ENCODE results near the gene PCDHGC3.

DNA sequence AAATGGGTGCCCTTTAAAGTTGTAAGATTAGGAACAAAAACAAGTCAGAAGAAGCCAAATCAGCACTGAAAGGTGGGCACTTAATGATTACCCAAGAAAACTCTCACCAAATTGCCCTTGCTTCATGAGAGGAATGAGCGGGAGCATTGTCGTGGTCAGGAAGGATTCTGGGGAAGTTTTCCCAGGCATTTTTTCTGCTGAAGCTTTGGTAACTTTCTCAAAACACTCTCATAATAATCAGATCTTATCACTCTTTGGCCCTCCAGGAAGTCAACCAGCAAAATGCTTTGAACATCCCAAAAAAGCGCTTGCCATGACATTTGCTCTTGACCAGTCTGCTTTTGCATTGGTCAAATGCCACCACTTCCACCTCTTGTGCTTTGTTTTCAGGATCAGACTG is 10.4 kb upstream of the PCDHGC3 start:
- no peak for TF ChIP-seq FOXK2 (IDR thresholded peaks at IDR 0.05)
- TF ChIP-seq FOXM1 (IDR thresholded peaks at IDR 0.05; ENCODE audit: borderline replicate concordance): no peak
- TF ChIP-seq BHLHE40 (IDR thresholded peaks at IDR 0.05; ENCODE audit: borderline replicate concordance): no peak
- TF ChIP-seq ARNT (IDR thresholded peaks at IDR 0.05): no peak
- no peak for TF ChIP-seq SP1 (IDR thresholded peaks at IDR 0.05)
- no peak for TF ChIP-seq ELF4 (IDR thresholded peaks at IDR 0.05)
- TF ChIP-seq FOXA1 (IDR thresholded peaks at IDR 0.05): no peak
- TF ChIP-seq TARDBP (IDR thresholded peaks at IDR 0.05): no peak
